BE2C (cell line): ENCODE data around the gene NLRP13.
"Not testable (repeated sequence)": the region's sequence is repeated elsewhere in the genome, so short reads cannot be mapped to it uniquely, and the experiment has no call there.

ENCODE experiments used
- DNase-seq: peaks from one replicate; pipeline ENCODE4 v3.0.0-alpha.2; 2020
- H3K27me3 ChIP-seq: fragments of 250-450 bp; sonication (Bioruptor Pico); 2 replicates; pipeline ENCODE4 v1.5.1; 2020; ENCODE audit warnings: mild to moderate bottlenecking
- H3K36me3 ChIP-seq: fragments of 250-450 bp; sonication (Bioruptor Pico); 2 replicates; pipeline ENCODE4 v1.5.1; 2020; ENCODE audit warnings: mild to moderate bottlenecking
- H3K4me1 ChIP-seq: fragments of 250-450 bp; sonication (Bioruptor Pico); 2 replicates; pipeline ENCODE4 v1.5.1; 2020
- H3K4me3 ChIP-seq: 2 replicates; pipeline ENCODE4 v1.5.1; 2011; ENCODE audit warnings: low read depth, low read length
- H3K9me3 ChIP-seq: fragments of 250-450 bp; sonication (Bioruptor Pico); 2 replicates; pipeline ENCODE4 v1.5.1; 2020
- TF ChIP-seq, protein P1 (sequence below): IDR thresholded peaks from 2 replicates; pipeline ENCODE4 v1.5.1; 2012; ENCODE audit warnings: mild to moderate bottlenecking, low read depth, low read length

The NLRP13 gene

DNA sequence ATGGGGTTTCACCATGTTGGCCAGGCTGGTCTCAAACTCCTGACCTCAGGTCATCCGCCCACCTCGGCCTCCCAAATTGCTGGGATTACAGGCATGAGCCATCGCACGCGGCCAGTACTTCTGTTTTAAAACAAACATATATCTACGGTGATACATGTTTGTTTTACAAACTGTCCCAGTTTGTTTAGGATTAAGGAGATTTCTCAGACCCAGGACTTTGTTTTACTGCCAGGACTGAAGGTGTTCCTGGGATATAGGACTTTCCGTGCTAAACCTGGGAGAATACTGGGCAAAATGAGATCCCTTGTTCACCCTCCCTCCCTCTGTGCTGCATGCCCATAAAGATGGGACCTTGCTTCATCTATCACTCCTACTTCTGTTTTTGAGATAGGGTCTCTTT, 24.3 kb upstream of the NLRP13 start:
- Histone ChIP-seq H3K36me3 (no peaks in the 10 kb centered on the region), H3K4me3 (no peak overlapping the region), H3K4me1 (no peaks in the 10 kb centered on the region), H3K9me3 (no peaks in the 10 kb centered on the region), H3K27me3 (peaks cover 25% of the 10 kb centered on the region)
- no peak for DNase-seq
- TF ChIP-seq, protein P1, sequence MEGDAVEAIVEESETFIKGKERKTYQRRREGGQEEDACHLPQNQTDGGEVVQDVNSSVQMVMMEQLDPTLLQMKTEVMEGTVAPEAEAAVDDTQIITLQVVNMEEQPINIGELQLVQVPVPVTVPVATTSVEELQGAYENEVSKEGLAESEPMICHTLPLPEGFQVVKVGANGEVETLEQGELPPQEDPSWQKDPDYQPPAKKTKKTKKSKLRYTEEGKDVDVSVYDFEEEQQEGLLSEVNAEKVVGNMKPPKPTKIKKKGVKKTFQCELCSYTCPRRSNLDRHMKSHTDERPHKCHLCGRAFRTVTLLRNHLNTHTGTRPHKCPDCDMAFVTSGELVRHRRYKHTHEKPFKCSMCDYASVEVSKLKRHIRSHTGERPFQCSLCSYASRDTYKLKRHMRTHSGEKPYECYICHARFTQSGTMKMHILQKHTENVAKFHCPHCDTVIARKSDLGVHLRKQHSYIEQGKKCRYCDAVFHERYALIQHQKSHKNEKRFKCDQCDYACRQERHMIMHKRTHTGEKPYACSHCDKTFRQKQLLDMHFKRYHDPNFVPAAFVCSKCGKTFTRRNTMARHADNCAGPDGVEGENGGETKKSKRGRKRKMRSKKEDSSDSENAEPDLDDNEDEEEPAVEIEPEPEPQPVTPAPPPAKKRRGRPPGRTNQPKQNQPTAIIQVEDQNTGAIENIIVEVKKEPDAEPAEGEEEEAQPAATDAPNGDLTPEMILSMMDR = no peak

DNA sequence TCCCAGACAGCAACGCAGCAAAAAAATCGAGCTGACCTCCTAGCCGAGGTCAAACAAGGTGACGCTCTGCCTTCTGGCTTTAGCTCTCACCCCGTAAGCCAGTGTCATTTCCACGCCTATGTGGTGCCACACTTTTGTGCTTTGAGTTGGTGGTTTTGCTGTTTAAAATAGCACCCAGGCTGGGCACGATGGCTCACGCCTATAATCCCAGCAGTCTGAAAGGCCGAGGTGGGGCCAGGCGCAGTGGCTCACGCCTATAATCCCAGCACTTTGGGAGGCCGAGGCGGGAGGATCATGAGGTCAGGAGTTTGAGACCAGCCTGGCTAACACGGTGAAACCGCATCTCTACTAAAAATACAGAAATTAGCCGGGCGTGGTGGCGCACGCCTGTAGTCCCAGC, 18.4 kb upstream of the NLRP13 start:
- not testable (repeated sequence) for DNase-seq, H3K4me1 ChIP-seq, H3K36me3 ChIP-seq, H3K9me3 ChIP-seq, H3K4me3 ChIP-seq
- H3K27me3 ChIP-seq = peaks cover 14% of the 10 kb centered on the region

DNA sequence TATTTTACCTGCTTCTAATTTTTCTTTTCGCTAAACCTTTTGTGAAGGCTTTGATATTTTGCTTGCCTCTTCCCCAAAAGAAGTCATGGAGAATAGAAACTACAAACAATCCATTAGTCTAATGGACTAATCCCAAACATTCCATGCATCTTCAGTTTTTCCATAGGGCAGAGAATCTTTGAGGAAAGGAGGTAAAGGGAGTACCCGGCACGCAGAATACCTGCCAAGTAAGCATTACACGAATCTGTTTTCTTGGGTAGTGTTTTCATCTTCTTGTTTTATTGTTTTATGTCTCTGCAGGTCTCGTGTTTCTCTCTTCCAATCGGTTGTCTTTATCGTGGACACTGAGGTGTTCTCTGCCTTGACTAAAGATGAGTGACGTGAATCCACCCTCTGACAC, 15.4 kb upstream of the NLRP13 start, which contains the start of gene NLRP8:
TSS of gene NLRP8 (plus strand) at position 301 of the 400 bp plus-strand sequence.
- 0 out of 2 replicates have a peak, but pooled peaks cover 3% of the 10 kb centered on the region for H3K27me3 ChIP-seq
- no peak for DNase-seq
- no peaks in the 10 kb centered on the region for H3K4me1 ChIP-seq
- TF ChIP-seq, protein P1 = no peak
- H3K4me3 ChIP-seq = no peak within 1 kb of the TSS
- H3K36me3 ChIP-seq = no peaks in the 10 kb centered on the region
- no peaks in the 10 kb centered on the region; the same call in 1 of the 2 replicates for H3K9me3 ChIP-seq

DNA sequence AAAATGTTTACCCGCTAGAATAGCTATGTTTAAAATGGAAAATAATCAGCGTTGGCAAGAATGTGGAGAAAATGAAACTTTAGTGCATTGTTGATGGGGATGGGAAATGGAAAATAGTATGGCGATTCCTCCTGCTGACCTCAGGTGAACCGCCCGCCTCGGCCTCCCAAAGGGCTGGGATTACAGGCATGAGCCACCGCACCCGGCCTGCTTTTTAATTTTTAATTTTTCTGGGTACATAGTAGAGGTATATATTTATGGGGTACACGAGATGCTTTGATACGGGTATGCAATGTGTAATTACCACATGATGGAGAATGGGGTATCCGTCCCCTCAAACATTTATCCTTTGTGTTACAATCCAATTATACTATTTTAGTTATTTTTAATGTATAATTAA, 8.2 kb upstream of the NLRP13 start:
- H3K4me3 ChIP-seq = no peak overlapping the region
- H3K27me3 ChIP-seq = peaks cover 13% of the 10 kb centered on the region
- H3K9me3 ChIP-seq = no peaks in the 10 kb centered on the region
- DNase-seq = no peak
- no peaks in the 10 kb centered on the region for H3K36me3 ChIP-seq
- H3K4me1 ChIP-seq = no peaks in the 10 kb centered on the region
- TF ChIP-seq, protein P1 = no peak

DNA sequence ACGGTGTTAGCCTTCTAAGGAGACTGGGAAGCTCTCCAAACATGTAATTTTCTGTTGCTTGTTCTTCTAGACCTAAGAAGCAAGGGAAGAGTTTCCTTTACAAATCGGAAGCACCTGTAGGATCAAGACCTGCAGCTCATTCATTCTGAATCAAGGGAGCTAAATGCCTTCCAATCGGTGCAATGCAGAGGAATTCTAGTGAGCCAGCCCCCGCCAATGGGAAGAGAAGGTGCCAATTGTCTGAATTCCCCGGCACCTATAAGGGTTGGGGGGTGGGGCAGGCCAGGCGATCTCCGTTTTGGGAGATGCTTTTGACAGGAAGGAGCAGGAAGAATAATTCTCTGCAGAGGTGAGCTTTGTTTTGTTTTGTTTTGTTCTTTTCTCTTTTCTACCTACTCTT, 7.1 kb upstream of the NLRP13 start:
- no peaks in the 10 kb centered on the region for H3K36me3 ChIP-seq
- H3K4me1 ChIP-seq = no peaks in the 10 kb centered on the region
- H3K9me3 ChIP-seq = no peaks in the 10 kb centered on the region
- TF ChIP-seq, protein P1 = no peak
- no peak overlapping the region for H3K4me3 ChIP-seq
- no peak for DNase-seq
- H3K27me3 ChIP-seq = peaks cover 21% of the 10 kb centered on the region

DNA sequence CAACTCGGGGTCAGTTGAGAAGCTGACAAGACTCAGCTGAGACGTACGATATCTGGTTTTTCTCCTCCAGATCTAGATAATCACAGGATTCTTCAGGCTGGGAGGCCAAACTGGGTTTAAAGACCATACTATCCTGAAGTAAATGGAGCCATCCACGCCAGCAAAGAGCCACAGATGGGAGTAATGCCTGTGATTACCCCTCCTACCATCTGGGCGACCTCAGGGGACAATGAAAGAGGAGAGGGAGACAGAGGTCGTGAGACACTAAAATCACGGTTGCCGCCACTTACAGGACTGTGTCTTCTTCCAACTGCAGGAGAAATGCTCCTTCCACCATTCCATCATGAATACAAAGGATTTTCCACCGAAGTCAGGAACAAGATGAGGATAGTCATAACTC, 3.1 kb upstream of the NLRP13 start:
- DNase-seq = no peak
- Histone ChIP-seq H3K4me3 (no peak overlapping the region), H3K27me3 (peaks cover 31% of the 10 kb centered on the region), H3K9me3 (no peaks in the 10 kb centered on the region), H3K36me3 (no peaks in the 10 kb centered on the region), H3K4me1 (no peaks in the 10 kb centered on the region)
- TF ChIP-seq, protein P1 = no peak

DNA sequence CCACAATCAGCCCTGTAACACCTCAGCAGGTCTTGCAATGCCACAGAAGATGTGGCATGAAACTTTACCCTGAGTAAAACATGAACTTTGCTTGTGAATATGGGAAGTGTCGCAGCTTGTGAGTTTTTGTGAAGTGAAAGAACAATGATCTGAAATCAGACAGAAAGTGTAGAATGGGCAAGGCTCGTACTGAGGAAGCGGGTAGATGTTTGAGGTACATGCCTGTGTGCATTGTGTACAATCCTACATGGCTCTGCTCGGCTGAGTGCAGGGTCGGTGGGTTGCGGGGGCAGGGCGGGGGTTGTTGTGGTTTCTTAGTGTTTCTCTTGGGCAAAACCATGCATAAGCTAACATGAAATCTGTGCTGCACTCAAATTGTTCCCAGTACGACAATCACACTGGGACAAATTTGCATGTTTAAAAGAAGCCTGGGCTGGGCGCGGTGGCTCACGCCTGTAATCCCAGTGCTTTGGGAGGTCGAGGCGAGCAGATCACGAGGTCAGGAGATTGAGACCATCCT, 1.1 kb downstream of the NLRP13 start:
- peaks cover 22% of the 10 kb centered on the region for H3K27me3 ChIP-seq

DNA sequence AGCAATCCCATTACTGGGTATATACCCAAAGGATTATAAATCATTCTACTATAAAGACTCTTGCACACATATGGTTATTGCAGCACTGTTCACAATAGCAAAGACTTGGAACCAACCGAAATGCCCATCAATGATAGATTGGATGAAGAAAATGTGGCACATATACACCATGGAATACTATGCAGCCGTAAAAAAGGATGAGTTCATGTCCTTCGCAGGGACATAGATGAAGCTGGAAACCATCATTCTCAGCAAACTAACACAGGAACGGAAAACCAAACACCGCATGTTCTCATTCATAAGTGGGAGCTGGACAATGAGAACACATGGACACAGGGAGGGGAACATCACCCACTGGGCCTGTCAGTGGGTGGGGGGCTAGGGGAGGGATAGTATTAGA, 2.9 kb downstream of the NLRP13 start:
- not testable (repeated sequence) for H3K4me1 ChIP-seq, DNase-seq, H3K4me3 ChIP-seq, H3K36me3 ChIP-seq, H3K9me3 ChIP-seq
- H3K27me3 ChIP-seq = peaks cover 12% of the 10 kb centered on the region

More for the DNA sequence above, 1.1 kb downstream of the NLRP13 start:
- Histone ChIP-seq H3K4me1 (no peaks in the 10 kb centered on the region), H3K4me3 (no peak overlapping the region), H3K36me3 (no peaks in the 10 kb centered on the region), H3K9me3 (no peaks in the 10 kb centered on the region)
- TF ChIP-seq, protein P1 = no peak
- no peak for DNase-seq
